T-helper 2 cell (primary cell): Measurements from ENCODE around the gene OSBPL2.

ENCODE experiments used
- DNase-seq, 5 experiments: peaks; one replicate each; pipeline versions ENCODE4 v3.0.0 to v3.0.0-alpha.2; 2012 to 2022

The OSBPL2 gene

GRCh38 chr20:62303340-62304226, 65.3 kb downstream of the OSBPL2 start:
- peak in 1 of 5 experiments; percentile 34 for DNase-seq

- no peak for DNase-seq
Observed at GRCh38 chr20:62304331-62305148, 66.2 kb downstream of the OSBPL2 start.

GRCh38 chr20:62305149-62305764, 66.9 kb downstream of the OSBPL2 start:
- DNase-seq = no peak

GRCh38 chr20:62305765-62306413, 67.6 kb downstream of the OSBPL2 start:
- no peak for DNase-seq

- no peak for DNase-seq
Observed at GRCh38 chr20:62306414-62307187, 68.3 kb downstream of the OSBPL2 start.

- DNase-seq = no peak
Observed at GRCh38 chr20:62307226-62308101, 69.1 kb downstream of the OSBPL2 start.

GRCh38 chr20:62308102-62308822, 69.9 kb downstream of the OSBPL2 start:
- no peak for DNase-seq

- no peak for DNase-seq
Observed at GRCh38 chr20:62309198-62309944, 71.0 kb downstream of the OSBPL2 start.

GRCh38 chr20:62309947-62310756, 71.8 kb downstream of the OSBPL2 start:
- DNase-seq = no peak

- no peak for DNase-seq
Observed at GRCh38 chr20:62310757-62311121, 72.4 kb downstream of the OSBPL2 start.

- DNase-seq = no peak
Observed at GRCh38 chr20:62311150-62311549, 72.8 kb downstream of the OSBPL2 start.

GRCh38 chr20:62311832-62312661, 73.7 kb downstream of the OSBPL2 start:
- DNase-seq = no peak

GRCh38 chr20:62312662-62312977, 74.3 kb downstream of the OSBPL2 start:
- DNase-seq = no peak

GRCh38 chr20:62313021-62313420, 74.7 kb downstream of the OSBPL2 start:
- DNase-seq = no peak

GRCh38 chr20:62313460-62314338, 75.4 kb downstream of the OSBPL2 start:
- no peak for DNase-seq

GRCh38 chr20:62314339-62314638, 76.0 kb downstream of the OSBPL2 start:
- DNase-seq = no peak

- DNase-seq = no peak
Observed at GRCh38 chr20:62314711-62315302, 76.5 kb downstream of the OSBPL2 start.
